HuH-7.5 (cell line): ENCODE data around the gene TFRC.
"Not testable (repeated sequence)": the region's sequence is repeated elsewhere in the genome, so short reads cannot be mapped to it uniquely, and the experiment has no call there.

Experiments
- DNase-seq: peaks from one replicate; pipeline ENCODE4 v3.0.0; 2011; ENCODE audit warnings: low spot score

TFRC gene

GRCh38 chr3:196004359-196005052 lies 77.4 kb downstream of the TFRC start:
- DNase-seq = not testable (repeated sequence)

DNA sequence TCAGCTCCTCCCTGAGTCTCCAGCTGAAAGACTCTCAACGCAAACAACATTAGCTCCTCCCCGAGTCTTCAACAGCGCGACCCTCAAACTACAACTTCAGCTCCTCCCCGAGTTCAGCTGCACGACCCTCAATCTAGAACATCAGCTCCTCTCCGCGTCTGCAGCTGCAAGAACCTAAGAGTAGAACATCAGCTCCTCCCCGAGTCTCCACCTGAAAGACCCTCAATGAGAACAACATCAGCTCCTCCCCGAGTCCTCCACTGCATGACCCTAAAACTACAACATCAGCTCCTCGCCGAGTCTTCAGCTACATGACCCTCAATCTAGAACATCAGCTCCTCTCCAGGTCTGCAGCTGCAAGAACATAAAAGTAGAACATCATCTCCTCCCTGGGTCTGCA lies 78.3 kb downstream of the TFRC start:
- DNase-seq = no peak

DNA sequence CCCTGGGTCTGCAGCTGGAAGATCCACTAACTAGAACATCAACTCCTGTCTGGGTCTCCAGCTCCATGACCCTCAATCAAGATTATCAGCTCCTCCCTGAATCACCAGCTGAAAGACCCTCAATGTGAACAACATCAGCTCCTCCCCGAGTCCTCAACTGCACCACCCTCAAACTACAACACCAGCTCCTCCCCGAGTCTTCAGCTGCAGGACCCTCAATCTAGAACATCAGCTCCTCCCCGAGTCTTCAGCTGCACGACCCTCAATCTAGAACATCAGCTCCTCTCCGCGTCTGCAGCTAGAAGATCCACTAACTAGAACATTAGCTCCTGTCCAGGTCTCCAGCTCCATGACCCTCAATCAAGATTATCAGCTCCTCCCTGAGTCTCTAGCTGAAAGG lies 79.2 kb downstream of the TFRC start:
- DNase-seq = not testable (repeated sequence)

GRCh38 chr3:196001240-196001639 lies 80.7 kb downstream of the TFRC start:
- not testable (repeated sequence) for DNase-seq

GRCh38 chr3:196000360-196000950 lies 81.4 kb downstream of the TFRC start:
- DNase-seq = not testable (repeated sequence)

- DNase-seq = no peak
Measured at GRCh38 chr3:195999896-196000295, 82.0 kb downstream of the TFRC start.
